22Rv1 (cell line): ENCODE data around the gene PDE3A.

Source experiments
- ZFX ChIP-seq: fragments of 450-650 bp; IDR thresholded peaks from 2 replicates; pipeline ENCODE4 v1.6.1; 2017; ENCODE audit warnings: antibody characterized with exemption, borderline replicate concordance
- TF ChIP-seq, protein P1 (sequence below): fragments of 450-650 bp; IDR thresholded peaks from 2 replicates; pipeline ENCODE4 v1.5.1; 2017; ENCODE audit warnings: mild to moderate bottlenecking

DNA sequence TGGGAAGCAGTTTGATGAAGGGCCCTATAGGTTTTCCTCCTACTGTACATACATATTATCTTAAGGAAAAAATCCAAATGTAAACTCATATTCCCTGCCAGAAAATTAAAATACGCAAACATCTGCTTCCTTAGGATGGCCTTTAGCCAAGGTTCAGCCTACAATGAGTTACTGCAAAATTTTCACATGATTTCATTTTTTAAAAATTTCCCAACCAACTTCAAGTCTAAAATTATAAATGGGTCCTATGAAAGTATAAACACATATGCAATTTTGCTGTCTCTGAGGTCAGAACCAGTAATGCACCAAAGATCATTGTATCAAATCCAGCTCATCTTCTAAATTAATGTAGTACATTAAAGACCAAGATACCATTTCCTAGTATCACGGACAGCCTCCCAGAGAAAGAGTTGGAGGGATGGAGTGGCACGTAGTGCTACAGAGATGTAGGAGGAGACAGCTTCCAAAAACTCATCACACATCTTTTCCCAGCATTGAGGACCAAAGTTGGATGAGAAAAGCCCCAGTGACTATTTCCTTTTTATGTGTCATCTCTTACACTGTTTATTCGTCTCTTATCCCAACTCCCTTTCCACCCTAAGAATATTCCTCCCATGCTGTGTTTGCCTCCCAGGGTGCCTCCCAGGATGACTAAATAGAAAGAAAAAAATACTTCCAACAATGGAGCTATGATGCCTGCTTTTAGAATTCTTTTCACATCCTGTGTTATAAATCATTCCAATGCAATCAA lies 234.5 kb downstream of the PDE3A start:
- TF ChIP-seq, protein P1, sequence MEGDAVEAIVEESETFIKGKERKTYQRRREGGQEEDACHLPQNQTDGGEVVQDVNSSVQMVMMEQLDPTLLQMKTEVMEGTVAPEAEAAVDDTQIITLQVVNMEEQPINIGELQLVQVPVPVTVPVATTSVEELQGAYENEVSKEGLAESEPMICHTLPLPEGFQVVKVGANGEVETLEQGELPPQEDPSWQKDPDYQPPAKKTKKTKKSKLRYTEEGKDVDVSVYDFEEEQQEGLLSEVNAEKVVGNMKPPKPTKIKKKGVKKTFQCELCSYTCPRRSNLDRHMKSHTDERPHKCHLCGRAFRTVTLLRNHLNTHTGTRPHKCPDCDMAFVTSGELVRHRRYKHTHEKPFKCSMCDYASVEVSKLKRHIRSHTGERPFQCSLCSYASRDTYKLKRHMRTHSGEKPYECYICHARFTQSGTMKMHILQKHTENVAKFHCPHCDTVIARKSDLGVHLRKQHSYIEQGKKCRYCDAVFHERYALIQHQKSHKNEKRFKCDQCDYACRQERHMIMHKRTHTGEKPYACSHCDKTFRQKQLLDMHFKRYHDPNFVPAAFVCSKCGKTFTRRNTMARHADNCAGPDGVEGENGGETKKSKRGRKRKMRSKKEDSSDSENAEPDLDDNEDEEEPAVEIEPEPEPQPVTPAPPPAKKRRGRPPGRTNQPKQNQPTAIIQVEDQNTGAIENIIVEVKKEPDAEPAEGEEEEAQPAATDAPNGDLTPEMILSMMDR, result no peak
- no peak for TF ChIP-seq ZFX
